Activated CD4-positive, alpha-beta T cell treated with anti-CD3 and anti-CD28 coated beads for 36 hours (primary cell): ENCODE measurements around the gene CDIP1. TPM values are rescaled to one million over a fixed set of nuclear protein-coding genes. Genes with fewer than 3 reads are reported as not detected.
"Not testable (repeated sequence)": the region's sequence is repeated elsewhere in the genome, so short reads cannot be mapped to it uniquely, and the experiment has no call there.

ENCODE experiments used
- ATAC-seq: fragments of 200-7000 bp; cut with Tn5 transposase; one replicate; pipeline ENCODE4 v1.10.0; 2021; ENCODE audit warnings: mild to moderate bottlenecking, moderate library complexity
- CTCF ChIA-PET: fragments of 350-600 bp; sonication (Branson Sonifier 250); formaldehyde crosslinking; loops from one replicate; lab custom pipeline; 2021; ENCODE audit warnings: antibody characterized with exemption; lab: Charles Lee
- POLR2A ChIA-PET: fragments of 350-600 bp; sonication (Branson Sonifier 250); formaldehyde crosslinking; loops from one replicate; lab custom pipeline; 2021; ENCODE audit warnings: antibody characterized with exemption, inconsistent platforms; lab: Charles Lee
- DNase-seq: peaks from one replicate; pipeline ENCODE4 v3.0.0-alpha.2; 2020
- H3K27ac Mint-ChIP-seq: one replicate; pipeline ENCODE4 v1.8.0; 2021; ENCODE audit warnings: mixed read lengths
- H3K27me3 Mint-ChIP-seq: one replicate; pipeline ENCODE4 v1.8.0; 2021; ENCODE audit warnings: mixed read lengths
- H3K36me3 Mint-ChIP-seq: one replicate; pipeline ENCODE4 v1.8.0; 2021; ENCODE audit warnings: low read depth, mixed read lengths
- H3K4me1 Mint-ChIP-seq: one replicate; pipeline ENCODE4 v1.8.0; 2021; ENCODE audit warnings: mixed read lengths
- H3K4me3 Mint-ChIP-seq: one replicate; pipeline ENCODE4 v1.8.0; 2021; ENCODE audit warnings: mild to moderate bottlenecking, moderate library complexity, mixed read lengths
- H3K9me3 Mint-ChIP-seq: one replicate; pipeline ENCODE4 v1.8.0; 2021; ENCODE audit warnings: low read depth, mixed read lengths
- intact Hi-C, 2 experiments: fragments of 100-400 bp; cut with DNase I in 1 of 2; cut with micrococcal nuclease in 1 of 2; formaldehyde crosslinking; loops; one replicate each; pipeline versions ENCODE4 v1.14.2 to v1.15.1; 2022 to 2024; cut with DNase I, micrococcal nuclease
- total RNA-seq, 2 experiments: library from RNA; stranded (reverse); gene quantifications; one replicate each; pipeline ENCODE4 v1.2.3, GENCODE V29; 2021

CDIP1 gene
- 10 to 100 TPM; 28.3 to 30.2 TPM for total RNA-seq

GRCh38 chr16:4538350-4539235 is at the start of gene CDIP1:
CDIP1 (minus strand) TSS chr16:4538773; CDS start chr16:4514130, 24,643 bp downstream.
- peak within 1 kb of the TSS; percentile 63 for H3K27ac Mint-ChIP-seq
- H3K27me3 Mint-ChIP-seq, result no peaks in the 10 kb centered on the region
- peak within 1 kb of the TSS; percentile 75 for H3K4me3 Mint-ChIP-seq
- intact Hi-C loops, result loop anchor here (1.0 to 5.0 kb wide), 13 partner anchors 9 to 559 kb away; partner anchors contain the start of genes DNAJA3 (in 2 of the 2), HMOX2 (in 2 of the 2), CORO7 (in 1 of the 2) and EEF2KMT (in 1 of the 2)
- CTCF ChIA-PET, result interaction anchor here (1.0 to 4.9 kb wide), 5 partner anchors 10 to 86 kb away, joined by 3 to 22 read pairs (median 5); partner anchors contain the start of gene MGRN1
- peak; percentile 99 for DNase-seq
- peak; percentile 81 for ATAC-seq
- H3K9me3 Mint-ChIP-seq, result peaks cover 6% of the 10 kb centered on the region
- POLR2A ChIA-PET, result interaction anchor here (0.6 to 1.3 kb wide), 2 partner anchors 9 to 210 kb away, joined by 4 read pairs; no protein-coding TSS in a partner anchor
- H3K4me1 Mint-ChIP-seq, result peaks cover 41% of the 10 kb centered on the region
- peaks cover 21% of the 10 kb centered on the region for H3K36me3 Mint-ChIP-seq

GRCh38 chr16:4586291-4586690 is 47.7 kb upstream of the CDIP1 start:
- peaks cover 3% of the 10 kb centered on the region for H3K4me1 Mint-ChIP-seq
- ChIA-PET POLR2A (no interaction called here), CTCF (interaction anchor here (0.6 to 4.6 kb wide), 15 partner anchors 9 to 387 kb away, joined by 3 to 44 read pairs (median 5); no protein-coding TSS in a partner anchor)
- no peak overlapping the region for H3K27ac Mint-ChIP-seq
- DNase-seq, result no peak
- no peaks in the 10 kb centered on the region for H3K36me3 Mint-ChIP-seq
- intact Hi-C loops, result loop anchor here in 1 of 2 experiments (10.0 kb wide), 1 partner anchor 231 kb away; the partner anchor contains the start of gene PAM16
- peaks cover 3% of the 10 kb centered on the region for H3K27me3 Mint-ChIP-seq
- H3K9me3 Mint-ChIP-seq, result no peaks in the 10 kb centered on the region
- no peak for ATAC-seq
- H3K4me3 Mint-ChIP-seq, result no peak overlapping the region

GRCh38 chr16:4583906-4584305 is 45.3 kb upstream of the CDIP1 start:
- POLR2A ChIA-PET, result no interaction called here

GRCh38 chr16:4580250-4580649 is 41.7 kb upstream of the CDIP1 start:
- Mint-ChIP-seq H3K27me3 (no peaks in the 10 kb centered on the region), H3K9me3 (no peaks in the 10 kb centered on the region), H3K36me3 (no peaks in the 10 kb centered on the region), H3K4me3 (no peak overlapping the region), H3K4me1 (no peaks in the 10 kb centered on the region), H3K27ac (no peak overlapping the region)
- CTCF ChIA-PET, result interaction anchor here (0.6 kb wide), 1 partner anchor 44 kb away, joined by 3 read pairs; no protein-coding TSS in a partner anchor
- POLR2A ChIA-PET, result no interaction called here
- intact Hi-C loops, result loop anchor here in 1 of 2 experiments (10.0 kb wide), 1 partner anchor 225 kb away; the partner anchor contains the start of gene PAM16
- ATAC-seq, result no peak
- DNase-seq, result no peak

More at GRCh38 chr16:4583906-4584305, 45.3 kb upstream of the CDIP1 start:
- no peaks in the 10 kb centered on the region for H3K36me3 Mint-ChIP-seq
- peaks cover 3% of the 10 kb centered on the region for H3K27me3 Mint-ChIP-seq
- no peak overlapping the region for H3K4me3 Mint-ChIP-seq
- H3K27ac Mint-ChIP-seq, result no peak overlapping the region
- H3K9me3 Mint-ChIP-seq, result no peaks in the 10 kb centered on the region
- CTCF ChIA-PET, result interaction anchor here (4.6 kb wide), 1 partner anchor 77 kb away, joined by 44 read pairs; no protein-coding TSS in a partner anchor
- no peak for ATAC-seq
- peaks cover 3% of the 10 kb centered on the region for H3K4me1 Mint-ChIP-seq
- DNase-seq, result no peak
- intact Hi-C loops, result loop anchor here in 1 of 2 experiments (2.0 to 10.0 kb wide), 2 partner anchors 67 to 229 kb away; partner anchors contain the start of gene PAM16

GRCh38 chr16:4578961-4579530 is 40.5 kb upstream of the CDIP1 start:
- DNase-seq (no peak), ATAC-seq (no peak)
- Mint-ChIP-seq H3K36me3 (no peaks in the 10 kb centered on the region), H3K4me3 (no peak overlapping the region), H3K27ac (no peak overlapping the region), H3K9me3 (no peaks in the 10 kb centered on the region), H3K27me3 (no peaks in the 10 kb centered on the region), H3K4me1 (no peaks in the 10 kb centered on the region)
- POLR2A ChIA-PET, result no interaction called here
- CTCF ChIA-PET, result interaction anchor here (0.6 to 0.7 kb wide), 3 partner anchors 26 to 215 kb away, joined by 3 read pairs; no protein-coding TSS in a partner anchor
- intact Hi-C loops, result no loop called here

GRCh38 chr16:4576008-4576407 is 37.4 kb upstream of the CDIP1 start:
- Mint-ChIP-seq H3K4me3 (no peak overlapping the region), H3K36me3 (no peaks in the 10 kb centered on the region), H3K4me1 (no peaks in the 10 kb centered on the region), H3K27ac (no peak overlapping the region), H3K9me3 (no peaks in the 10 kb centered on the region), H3K27me3 (no peaks in the 10 kb centered on the region)
- DNase-seq (no peak), ATAC-seq (no peak)
- intact Hi-C loops, result no loop called here
- ChIA-PET CTCF (interaction anchor here (2.9 kb wide), 1 partner anchor 10 kb away, joined by 10 read pairs; no protein-coding TSS in a partner anchor), POLR2A (no interaction called here)

- no peaks in the 10 kb centered on the region for H3K9me3 Mint-ChIP-seq
- CTCF ChIA-PET, result interaction anchor here (2.9 kb wide), 1 partner anchor 11 kb away, joined by 10 read pairs; no protein-coding TSS in a partner anchor
- no peak for DNase-seq
- no peaks in the 10 kb centered on the region for H3K36me3 Mint-ChIP-seq
- no peaks in the 10 kb centered on the region for H3K4me1 Mint-ChIP-seq
- ATAC-seq, result no peak
- no peaks in the 10 kb centered on the region for H3K27me3 Mint-ChIP-seq
- POLR2A ChIA-PET, result no interaction called here
- no peak overlapping the region for H3K4me3 Mint-ChIP-seq
- intact Hi-C loops, result no loop called here
- no peak overlapping the region for H3K27ac Mint-ChIP-seq
These were observed 36.5 kb upstream of the CDIP1 start for GRCh38 chr16:4574919-4575705.

GRCh38 chr16:4573926-4574325 is 35.4 kb upstream of the CDIP1 start:
- ATAC-seq, H3K4me3 Mint-ChIP-seq, H3K9me3 Mint-ChIP-seq, DNase-seq, H3K27me3 Mint-ChIP-seq, intact Hi-C loops, H3K36me3 Mint-ChIP-seq, H3K27ac Mint-ChIP-seq, H3K4me1 Mint-ChIP-seq: not testable (repeated sequence)
- POLR2A ChIA-PET, result interaction anchor here (0.5 to 0.8 kb wide), 2 partner anchors 10 to 633 kb away, joined by 3 to 4 read pairs; no protein-coding TSS in a partner anchor
- CTCF ChIA-PET, result interaction anchor here (0.6 to 2.9 kb wide), 3 partner anchors 12 to 756 kb away, joined by 3 to 10 read pairs (median 3); no protein-coding TSS in a partner anchor

GRCh38 chr16:4572715-4573114 is 34.1 kb upstream of the CDIP1 start:
- intact Hi-C loops, result no loop called here
- Mint-ChIP-seq H3K27me3 (no peaks in the 10 kb centered on the region), H3K9me3 (no peaks in the 10 kb centered on the region), H3K4me3 (no peak overlapping the region), H3K4me1 (no peaks in the 10 kb centered on the region), H3K27ac (no peak overlapping the region), H3K36me3 (no peaks in the 10 kb centered on the region)
- ATAC-seq (no peak), DNase-seq (no peak)
- ChIA-PET CTCF (interaction anchor here (1.0 kb wide), 1 partner anchor 13 kb away, joined by 5 read pairs; no protein-coding TSS in a partner anchor), POLR2A (no interaction called here)

GRCh38 chr16:4570688-4571321 is 32.2 kb upstream of the CDIP1 start:
- Mint-ChIP-seq H3K36me3 (no peaks in the 10 kb centered on the region), H3K4me3 (no peak overlapping the region), H3K27me3 (no peaks in the 10 kb centered on the region), H3K4me1 (peaks cover 7% of the 10 kb centered on the region), H3K27ac (no peak overlapping the region), H3K9me3 (no peaks in the 10 kb centered on the region)
- ATAC-seq (no peak), DNase-seq (no peak)
- intact Hi-C loops, result no loop called here
- CTCF ChIA-PET, result interaction anchor here (2.1 kb wide), 1 partner anchor 15 kb away, joined by 9 read pairs; no protein-coding TSS in a partner anchor
- POLR2A ChIA-PET, result no interaction called here
